HG03457 (cell line): Measurements from ENCODE around the gene CCDC146.
"Not testable (repeated sequence)": the region's sequence is repeated elsewhere in the genome, so short reads cannot be mapped to it uniquely, and the experiment has no call there.

Source experiments
- ATAC-seq: cut with Tn5 transposase; IDR thresholded peaks from one replicate; pipeline ENCODE4 v1.9.1; 2021; ENCODE audit warnings: moderate number of reproducible peaks; ENCODE audit not compliant: unreplicated experiment

CCDC146 gene

DNA sequence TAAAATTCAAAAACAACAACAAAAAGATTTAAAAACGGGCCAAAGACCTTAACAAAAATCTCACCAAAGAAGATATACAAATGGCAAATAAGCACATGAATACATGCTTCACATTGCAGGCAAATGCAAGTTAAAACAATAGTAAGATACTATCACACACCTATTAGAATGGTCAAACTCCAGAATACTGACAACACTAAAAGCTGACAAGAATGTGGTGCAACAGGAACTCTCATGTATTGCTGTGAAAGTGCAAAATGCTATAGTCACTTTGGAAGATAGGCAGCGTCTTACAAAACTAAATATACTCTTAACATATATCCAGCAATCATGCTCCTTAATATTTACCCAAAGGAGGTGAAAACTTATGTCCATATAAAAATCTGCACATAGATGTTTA, 16.3 kb downstream of the CCDC146 start:
- not testable (repeated sequence) for ATAC-seq

DNA sequence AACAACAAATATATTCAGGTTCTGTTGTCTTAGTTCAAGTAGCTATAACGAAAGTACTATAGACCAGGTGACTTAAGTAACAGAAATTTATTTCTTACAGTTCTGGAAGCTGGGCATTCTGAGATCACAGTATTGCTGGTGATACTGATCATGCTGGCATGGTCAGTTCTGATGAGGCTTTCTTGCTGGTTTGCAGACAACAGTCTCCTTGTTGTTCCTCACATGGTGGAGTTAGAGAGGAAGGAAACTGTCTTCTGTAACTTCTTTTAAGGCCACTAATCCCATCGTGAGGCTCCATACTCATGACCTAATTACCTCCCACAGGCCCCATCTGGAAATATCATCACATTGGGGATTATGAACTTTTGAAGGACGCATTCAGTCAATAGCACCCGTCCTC, 17.9 kb downstream of the CCDC146 start:
- ATAC-seq = not testable (repeated sequence)

GRCh38 chr7:77152232-77152631, 29.8 kb downstream of the CCDC146 start:
- not testable (repeated sequence) for ATAC-seq

- ATAC-seq = peak; percentile 29
These were observed 32.6 kb downstream of the CCDC146 start for GRCh38 chr7:77154917-77155464.

DNA sequence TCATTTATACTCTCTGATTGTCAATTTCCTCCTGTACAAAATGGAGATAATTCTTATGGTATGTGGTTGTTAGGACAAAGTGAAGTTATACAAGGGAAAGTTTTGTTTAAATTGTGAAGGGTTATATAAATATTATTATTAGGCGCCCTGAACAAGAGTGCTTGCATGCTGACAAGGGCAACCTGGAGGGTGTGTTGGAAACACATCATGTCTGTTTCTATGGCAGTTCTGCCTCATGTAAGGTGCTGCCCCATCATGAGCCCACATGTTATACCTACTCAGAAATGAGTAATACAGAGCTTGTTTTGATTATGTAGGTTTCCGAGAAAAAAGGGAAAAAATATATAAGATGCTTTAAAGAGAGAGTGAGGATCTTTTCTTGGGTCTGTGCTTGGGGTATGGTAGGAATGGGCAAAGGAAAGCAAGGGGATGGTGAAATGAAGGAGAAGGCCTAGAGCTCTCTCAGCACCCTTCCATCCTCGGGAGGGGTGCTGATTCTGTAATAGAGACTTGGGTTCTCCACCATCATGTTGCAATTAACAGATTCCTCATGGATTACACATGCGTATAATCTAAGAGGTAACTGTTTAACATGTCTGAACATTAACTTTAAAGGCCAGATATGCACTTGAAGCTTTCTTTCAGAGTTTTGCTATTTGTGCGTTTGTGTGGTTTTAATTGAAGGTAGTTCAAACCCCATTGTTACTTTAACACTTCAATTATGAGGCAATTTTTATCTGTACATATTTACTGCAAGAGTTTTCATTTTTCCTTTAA, 33.4 kb downstream of the CCDC146 start:
- not testable (repeated sequence) for ATAC-seq

GRCh38 chr7:77157034-77157433, 34.6 kb downstream of the CCDC146 start:
- peak; percentile 72 for ATAC-seq

DNA sequence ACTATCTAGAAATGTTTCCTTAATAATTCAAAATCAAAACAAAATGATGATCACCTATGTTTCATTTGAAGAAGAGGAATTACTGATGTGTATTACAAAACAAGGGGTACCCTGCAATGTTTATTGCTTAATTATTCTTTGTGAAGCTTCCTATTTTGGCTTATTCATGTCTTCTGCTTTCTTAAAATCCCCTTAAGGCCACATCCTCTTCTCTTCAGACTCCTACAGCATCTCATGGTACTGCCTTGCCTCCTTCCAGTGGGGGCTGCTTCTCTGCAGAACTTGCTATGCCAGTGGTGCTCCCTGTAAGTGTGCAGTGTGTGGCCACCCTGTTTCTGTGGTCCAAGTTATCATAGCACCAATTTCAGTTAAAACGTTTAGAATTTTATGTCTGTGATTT, 35.0 kb downstream of the CCDC146 start:
- peak; percentile 55 for ATAC-seq

- ATAC-seq = not testable (repeated sequence)
These were observed 48.7 kb downstream of the CCDC146 start for GRCh38 chr7:77171073-77171472.

DNA sequence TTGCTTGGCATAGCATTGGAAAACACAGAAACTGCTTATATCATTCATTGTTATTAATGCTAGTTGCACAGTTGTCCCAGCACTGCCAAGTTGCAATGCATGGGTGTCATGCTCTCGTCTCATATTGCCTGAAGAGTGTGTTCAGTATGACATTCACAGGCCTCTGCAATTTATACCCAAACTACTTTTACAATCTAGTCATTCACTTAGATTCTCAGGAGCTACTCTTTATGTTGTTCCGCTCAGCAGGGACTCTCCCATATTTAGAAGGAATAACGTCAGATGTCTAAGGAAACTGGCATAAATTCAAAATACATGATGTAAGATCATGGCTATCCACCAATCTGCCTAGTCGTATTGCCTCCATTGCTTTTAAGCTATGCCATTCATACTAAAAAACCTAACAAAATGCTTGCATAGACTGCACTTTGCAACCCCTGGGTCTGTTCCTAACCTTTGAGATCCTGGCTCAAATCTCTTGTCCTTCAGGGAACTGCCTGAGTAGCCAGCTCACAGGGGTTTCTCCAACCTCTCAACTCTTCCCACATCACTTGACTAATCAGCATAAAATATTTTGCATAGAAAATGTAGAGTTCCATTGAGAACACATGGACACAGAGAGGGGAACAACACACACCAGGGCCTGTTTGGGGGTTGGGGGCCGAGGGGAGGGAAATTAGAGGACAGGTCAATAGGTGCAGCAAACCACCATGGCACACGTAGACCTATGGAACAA, 50.2 kb downstream of the CCDC146 start:
- not testable (repeated sequence) for ATAC-seq

- ATAC-seq = not testable (repeated sequence)
These were observed 52.0 kb downstream of the CCDC146 start for GRCh38 chr7:77174418-77174817.

DNA sequence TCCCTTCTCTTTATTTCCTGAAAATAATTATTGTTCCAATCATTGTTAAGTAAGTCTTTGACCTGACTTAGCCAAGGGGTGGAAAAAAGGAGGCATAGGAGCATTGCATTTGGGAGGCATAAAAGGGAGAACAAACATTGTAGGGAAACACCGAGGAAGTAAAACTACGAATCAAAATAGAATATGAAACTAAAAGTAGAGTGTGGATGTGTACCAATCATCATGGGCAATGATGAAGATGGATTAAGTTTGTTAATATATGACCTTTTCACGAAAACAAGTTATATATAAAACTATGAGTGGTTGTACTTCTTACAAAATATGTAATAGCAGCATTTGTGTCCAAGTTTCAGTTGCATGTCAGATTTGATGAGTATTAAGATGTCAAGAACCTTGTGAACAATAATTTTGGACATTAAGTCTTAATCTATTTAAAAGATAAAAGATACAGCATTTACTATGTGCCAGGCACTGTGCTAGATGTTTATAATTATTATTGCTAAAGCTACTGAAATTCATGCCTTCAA, 52.9 kb downstream of the CCDC146 start:
- peak; percentile 66 for ATAC-seq

DNA sequence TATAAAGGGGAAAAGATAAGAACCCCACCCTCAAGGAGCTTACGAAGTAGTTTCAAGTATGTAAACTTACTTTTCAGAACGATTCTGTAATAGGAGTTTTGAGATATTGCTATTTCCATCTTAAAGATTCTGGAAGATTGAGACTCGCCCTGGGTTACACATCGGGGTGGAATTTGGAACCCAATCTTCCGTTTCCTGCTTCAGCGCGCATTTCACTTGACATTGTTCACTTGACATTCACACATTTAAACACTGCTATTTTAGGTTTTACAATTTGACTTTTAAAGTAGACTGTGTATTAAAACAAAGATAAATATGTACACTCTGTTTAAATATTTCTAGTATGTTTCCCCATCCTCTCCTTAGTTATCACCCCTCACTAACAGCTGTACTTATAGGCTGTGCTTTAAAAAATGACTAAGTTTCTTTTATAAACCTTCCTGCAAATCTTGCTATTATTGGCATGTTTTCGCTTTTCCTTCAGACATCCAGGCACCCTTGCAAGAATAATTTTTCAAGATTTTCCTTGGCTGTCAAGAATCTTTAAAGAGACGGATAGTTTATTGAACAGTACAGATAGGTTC, 55.0 kb downstream of the CCDC146 start:
- ATAC-seq = not testable (repeated sequence)

DNA sequence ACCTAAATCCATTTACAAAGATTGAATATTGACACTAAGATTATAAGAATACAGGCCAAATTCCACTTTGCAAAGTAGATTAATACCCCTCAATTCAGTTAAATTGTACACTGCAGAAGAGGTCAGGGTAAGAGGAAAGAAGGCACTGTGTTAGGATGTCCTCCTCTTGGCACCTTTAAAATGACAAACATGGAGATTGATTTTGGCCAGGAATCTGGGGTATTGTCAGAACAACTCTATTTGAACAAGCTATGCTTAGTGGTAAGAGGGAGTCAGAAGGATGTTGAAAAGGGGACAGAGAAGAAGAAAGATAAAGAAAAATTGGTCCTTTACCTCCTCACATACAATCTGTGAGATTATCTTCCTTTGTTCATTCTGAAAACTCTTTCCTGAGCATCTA, 55.6 kb downstream of the CCDC146 start:
- not testable (repeated sequence) for ATAC-seq

- no peak for ATAC-seq
These were observed 58.7 kb downstream of the CCDC146 start for GRCh38 chr7:77181015-77181595.

- ATAC-seq = no peak
These were observed 59.3 kb downstream of the CCDC146 start for GRCh38 chr7:77181734-77182133.

DNA sequence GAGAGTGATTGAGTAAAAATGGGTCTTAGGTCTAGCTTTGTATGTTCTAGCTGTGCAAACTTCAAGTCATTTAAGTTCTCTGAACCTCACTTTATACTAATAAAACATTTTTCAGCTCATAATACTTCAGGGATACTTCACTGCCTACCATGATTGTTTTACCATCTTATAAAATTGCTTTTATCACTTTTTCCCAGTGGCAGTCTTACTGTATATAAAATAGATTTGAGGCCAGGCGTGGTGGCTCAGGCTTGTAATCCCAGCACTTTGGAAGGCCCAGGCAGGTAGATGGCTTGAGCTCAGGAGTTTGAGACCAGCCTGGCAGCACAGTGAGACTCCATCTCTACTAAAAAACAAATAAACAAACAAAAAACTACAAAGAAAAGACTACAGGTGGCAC, 59.8 kb downstream of the CCDC146 start:
- ATAC-seq = no peak

DNA sequence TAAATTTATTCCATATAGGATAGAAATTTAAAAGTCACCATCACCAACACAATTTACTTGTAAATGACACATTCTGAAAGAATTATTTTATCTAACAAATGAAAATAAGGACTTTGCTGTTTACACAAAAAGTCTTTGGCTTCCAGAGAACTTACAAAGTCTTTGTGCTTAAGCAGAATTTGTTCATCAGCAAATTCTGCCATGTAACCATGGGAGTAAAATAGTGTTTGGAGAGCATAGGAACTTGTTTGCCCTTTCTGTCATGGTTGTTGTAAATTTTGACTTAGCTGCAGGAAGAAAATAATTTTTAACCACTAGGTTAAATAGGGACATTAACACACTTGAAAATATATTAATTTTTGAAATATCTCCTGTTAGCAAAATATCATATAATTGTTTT, 62.0 kb downstream of the CCDC146 start:
- ATAC-seq = no peak

GRCh38 chr7:77184990-77185389, 62.6 kb downstream of the CCDC146 start:
- ATAC-seq = no peak

DNA sequence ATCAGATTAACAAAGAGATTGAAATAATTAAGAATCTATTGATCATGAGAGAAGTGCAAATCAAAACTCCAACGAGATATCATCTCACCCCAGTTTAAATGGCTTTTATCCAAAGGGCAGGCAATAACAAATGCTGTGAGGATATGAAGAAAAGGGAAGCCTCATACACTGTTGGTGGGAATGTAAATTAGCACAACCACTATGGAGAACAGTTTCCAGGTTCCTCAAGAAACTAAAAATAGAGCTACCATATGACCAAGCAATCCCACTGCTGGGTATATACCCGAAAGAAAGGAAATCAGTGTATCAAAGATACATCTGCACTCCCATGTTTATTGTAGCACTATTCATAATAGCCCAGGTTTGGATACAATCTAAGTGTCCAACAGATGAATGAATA, 63.5 kb downstream of the CCDC146 start:
- no peak for ATAC-seq

DNA sequence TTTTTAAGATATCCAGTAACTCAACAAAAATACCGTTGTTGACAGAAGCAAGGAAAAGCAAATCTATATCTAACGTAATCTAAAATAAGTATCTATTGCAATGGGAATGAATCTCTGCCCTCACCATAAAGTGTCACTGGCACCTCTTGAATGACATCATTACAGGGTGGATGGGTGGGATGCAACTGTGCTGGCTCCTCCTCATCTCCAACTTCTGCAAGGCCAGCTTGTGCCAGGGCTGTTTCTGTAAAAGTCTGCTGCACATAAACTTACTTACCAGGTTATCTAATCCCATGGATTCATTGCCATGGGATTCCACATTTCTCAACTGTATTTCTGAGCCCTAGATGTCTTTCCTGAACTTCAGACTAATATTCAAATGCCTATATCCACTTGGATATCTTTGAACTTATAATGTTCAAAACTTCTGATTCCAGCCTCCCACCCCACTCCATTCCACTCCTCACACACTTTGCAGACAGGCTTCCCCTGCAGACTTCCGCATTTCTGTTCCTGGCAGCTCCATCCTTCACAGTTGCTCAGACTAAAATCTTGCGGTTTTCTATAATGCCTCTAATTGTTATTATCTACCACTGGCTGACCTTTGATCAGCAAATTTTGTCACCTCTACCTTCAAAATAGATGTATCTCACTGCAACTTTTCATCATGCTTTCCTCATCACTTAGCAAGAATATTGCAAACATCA, 66.5 kb downstream of the CCDC146 start:
- no peak for ATAC-seq
